Stimulated activated CD4-positive, alpha-beta T cell treated with anti-CD3 and anti-CD28 coated beads, Interleukin-2, amount 100 ng/mL, for 48 hours (primary cell): Measurements from ENCODE around the gene GPBP1.
"Not testable (repeated sequence)": the region's sequence is repeated elsewhere in the genome, so short reads cannot be mapped to it uniquely, and the experiment has no call there.

Experiments
- DNase-seq, 2 donors: peaks; one replicate each; pipeline ENCODE4 v3.0.0-alpha.2; 2020

The GPBP1 gene

DNA sequence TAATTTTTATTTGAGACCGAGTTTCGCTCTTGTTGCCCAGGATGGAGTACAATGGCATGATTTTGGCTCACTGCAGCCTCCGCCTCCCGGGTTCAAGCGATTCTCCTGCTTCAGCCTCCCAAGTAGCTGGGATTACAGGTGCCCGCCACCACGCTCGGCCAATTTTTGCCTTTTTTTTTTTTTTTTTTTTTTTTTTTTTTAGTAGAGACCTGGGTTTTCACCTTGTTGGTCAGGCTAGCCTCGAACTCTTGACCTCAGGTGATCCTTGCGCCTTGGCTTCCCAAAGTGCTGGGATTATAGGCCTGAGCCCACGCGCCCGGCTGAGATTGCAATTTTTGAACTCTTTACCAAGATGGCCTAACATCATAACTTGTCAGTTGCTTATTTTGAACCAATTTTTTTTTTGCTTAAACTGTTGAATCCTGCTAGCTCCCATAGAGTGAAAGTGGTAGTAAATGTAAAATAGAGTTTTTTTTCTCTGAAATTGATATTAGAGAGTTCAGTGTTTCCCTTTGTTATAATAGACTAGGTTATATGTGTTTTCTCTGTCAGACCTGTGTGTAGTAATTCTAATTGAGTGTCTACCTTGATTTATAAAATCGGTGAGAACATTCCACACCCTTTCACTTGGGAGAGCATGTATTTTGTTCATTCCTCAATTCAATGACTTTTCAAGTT is 3.8 kb downstream of the GPBP1 start:
- no peak for DNase-seq

DNA sequence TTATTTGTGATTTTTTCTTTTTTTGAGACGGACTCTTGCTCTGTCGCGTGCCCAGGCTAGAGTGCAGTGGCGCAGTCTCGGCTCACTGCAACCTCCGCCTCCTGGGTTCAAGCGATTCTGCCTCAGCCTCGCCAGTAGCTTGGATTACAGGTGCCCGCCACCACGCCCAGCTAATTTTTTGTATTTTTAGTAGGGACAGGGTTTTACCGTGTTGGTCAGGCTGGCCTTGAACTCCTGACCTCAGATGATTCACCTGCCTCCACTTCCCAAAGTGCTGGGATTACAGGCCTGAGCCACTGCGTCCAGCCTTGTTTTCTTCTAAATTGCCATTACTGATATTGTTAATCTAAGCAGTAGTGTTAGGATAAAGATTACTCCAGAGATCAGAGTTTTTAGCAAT is 4.4 kb downstream of the GPBP1 start:
- DNase-seq, result not testable (repeated sequence)

DNA sequence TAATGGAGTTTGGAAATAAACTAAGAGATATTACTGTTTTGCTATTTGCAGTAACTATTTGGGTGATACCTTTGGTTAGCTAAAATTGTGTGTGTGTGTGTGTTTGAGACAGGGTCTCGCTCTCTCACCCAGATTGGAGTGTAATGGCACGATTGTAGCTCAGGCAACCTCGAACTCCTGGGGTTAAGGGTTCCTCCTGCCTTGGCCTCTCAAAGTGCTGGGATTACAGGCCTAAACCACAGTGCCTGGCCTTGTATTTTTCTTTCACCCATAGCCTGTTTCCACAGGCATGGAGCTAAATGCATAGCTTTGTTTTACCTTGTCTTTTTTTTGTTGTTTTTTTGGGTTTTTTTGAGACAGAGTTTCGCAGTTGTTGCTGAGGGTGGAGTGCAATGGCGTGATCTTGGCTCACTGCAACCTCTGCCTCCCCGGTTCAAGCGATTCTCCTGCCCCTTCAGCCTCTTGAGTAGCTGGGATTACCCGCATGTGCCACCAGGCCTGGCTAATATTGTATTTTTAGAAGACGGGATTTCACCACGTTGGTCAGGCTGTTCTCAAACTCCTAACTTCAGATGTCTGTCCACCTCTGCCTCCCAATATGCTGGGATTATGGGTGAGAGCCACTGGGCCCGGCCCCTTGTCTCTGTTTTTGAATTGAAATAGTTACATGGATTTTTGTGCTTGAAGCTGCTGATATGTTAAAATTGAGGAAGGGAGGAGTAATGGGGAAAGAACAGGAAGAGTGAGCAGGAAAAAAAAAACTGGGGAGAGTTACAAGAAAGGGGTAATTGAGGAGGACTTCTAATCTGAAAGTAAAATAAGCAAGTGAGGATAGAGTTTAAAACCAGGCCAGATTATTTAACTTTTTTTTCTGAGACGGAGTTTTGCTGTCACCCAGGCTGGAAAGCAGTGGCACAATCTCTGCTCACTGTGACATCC is 5.7 kb downstream of the GPBP1 start:
- no peak for DNase-seq

DNA sequence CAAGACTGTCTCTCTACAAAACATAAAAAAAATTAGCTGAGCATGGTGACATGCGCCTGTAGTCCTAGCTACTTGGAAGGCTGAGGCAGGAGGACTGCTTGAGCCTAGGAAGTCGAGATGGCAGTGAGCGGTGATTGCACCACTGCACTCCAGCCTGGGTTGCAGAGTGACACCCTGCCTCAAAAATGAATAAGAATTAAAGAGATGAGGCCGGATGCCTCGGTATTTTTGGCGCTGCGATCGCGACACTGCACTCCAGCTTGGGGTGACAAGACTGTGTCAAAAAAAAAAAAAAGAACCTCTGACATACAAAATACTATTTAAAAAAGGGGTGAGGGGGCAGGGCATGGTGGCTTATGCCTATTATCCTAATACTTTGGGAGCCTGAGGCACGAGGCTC is 7.3 kb downstream of the GPBP1 start:
- no peak for DNase-seq

DNA sequence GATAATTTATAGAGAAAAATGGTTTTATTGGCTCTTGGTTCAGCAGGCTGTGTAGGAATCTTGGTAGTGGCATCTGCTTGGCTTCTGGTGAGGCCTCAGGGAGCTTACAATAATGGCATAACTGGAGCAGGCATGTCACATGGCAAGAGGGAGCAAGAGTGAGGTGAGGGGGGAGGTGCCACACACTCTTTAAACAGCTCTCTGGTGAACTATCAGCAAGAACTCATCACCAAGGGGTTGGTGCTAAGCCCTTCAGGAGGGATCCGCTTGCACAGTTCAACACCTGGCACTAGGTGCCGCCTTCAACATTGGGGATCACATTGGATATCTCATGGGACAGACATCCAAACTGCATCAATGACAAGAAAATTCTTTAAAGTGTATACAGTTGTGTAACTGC is 10.5 kb downstream of the GPBP1 start:
- DNase-seq, result no peak

DNA sequence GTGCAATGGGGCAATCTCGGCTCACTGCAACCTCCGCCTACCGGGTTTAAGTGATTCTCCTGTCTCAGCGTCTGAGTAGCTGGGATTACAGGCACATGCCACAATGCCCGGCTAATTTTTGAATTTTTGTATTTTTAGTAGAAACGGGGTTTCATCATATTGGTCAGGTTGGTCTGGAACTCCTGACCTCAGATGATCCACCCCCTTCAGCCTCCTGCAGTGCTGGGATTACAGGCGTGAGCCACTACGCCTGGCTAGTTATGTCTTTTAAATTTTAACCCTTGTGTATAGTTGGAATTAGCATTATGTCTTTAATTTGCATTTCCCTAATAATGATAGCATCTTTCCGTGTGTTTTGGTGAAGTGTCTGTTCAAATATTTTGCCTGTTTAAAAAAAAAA is 11.5 kb downstream of the GPBP1 start:
- DNase-seq, result no peak

DNA sequence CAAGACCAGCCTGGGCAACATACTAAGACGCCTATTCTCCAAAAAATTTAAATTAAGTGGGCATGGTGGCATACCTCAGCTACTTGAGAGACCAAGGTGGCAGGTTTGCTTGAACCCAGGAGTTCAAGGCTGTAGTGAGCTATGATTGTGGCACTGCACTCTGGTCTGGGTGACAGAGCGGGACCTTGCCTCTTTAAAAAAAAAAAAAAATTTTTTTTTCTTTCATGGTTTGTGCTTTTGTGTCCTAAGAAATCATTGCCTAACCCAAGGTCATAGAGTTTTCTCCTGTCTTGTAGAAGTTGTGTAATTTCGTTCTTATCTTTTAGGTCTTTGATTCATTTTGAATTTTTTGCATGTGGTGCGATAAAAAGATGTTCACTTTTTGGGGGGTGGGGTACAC is 12.3 kb downstream of the GPBP1 start:
- DNase-seq, result no peak

DNA sequence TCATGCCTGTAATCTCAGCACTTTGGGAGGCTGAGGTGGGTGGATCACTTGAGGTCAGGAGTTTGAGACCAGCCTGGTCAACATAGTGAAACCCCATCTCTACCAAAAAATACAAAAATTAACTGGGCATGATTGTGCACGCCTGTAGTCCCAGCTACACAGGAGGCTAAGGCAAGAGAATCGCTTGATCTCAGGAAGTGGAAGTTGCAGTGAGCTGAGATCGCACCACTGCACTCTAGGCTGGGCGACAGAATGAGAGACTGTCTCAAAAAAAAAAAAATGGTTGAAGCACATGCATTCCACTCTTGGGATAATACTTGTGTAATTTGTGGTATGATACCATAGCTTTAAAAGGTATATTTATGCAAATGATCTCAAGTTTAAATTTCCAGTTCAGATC is 14.1 kb downstream of the GPBP1 start:
- not testable (repeated sequence) for DNase-seq

DNA sequence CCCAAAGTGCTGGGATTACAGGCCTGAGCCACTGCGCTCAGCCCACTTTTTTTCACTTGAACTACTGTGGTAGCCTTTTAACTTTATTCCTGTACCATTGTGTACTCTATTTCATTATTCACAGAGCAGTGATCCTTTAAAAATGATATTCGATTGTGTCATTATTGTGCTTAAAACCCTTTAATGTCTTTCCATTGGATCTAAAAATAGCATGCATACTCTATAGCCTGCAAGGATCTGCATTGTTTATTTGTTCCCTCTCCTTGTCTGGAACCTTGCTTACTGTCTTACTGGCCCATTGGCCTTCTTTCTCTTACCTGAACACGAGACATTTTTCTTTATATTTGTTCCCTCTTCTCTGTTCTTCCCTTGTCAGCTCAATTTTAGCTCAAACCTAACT is 15.7 kb downstream of the GPBP1 start:
- DNase-seq, result no peak

DNA sequence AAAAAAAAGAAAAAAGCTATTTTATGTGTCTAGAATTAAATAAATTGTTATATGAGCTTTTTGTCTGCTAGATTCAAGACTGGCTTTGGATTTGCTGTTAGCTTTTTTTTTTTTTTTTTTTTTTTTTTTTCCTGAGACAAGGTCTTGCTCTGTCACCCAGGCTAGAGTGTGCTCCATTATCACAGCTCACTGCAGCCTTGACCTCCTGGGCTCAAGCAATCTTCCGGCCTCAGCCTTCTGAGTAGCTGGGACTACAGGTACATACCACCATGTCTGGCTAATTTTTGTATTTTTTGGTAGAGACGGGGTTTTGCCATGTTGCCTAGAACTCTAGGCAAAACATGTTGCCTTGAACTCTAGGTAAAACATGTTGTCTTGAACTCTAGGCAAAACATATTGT is 16.7 kb downstream of the GPBP1 start:
- no peak for DNase-seq

DNA sequence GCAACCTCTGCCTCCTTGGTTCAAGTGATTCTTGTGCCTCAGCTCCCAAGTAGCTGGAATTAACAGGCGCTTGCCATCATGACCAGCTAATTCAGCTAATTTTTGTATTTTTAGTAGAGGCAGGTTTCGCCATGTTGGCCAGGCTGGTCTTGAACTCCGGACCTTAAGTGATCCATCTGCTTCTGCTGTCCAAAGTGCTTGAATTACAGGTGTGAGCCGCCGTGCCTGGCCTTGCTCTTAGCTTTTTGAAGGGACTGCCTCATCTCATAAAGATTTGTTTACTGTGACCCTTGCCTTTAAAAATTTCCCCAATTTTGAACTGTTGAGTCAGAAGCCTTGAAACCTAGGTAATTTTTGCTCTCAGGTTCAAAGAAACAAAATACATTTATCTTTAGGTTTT is 17.3 kb downstream of the GPBP1 start:
- DNase-seq, result no peak

DNA sequence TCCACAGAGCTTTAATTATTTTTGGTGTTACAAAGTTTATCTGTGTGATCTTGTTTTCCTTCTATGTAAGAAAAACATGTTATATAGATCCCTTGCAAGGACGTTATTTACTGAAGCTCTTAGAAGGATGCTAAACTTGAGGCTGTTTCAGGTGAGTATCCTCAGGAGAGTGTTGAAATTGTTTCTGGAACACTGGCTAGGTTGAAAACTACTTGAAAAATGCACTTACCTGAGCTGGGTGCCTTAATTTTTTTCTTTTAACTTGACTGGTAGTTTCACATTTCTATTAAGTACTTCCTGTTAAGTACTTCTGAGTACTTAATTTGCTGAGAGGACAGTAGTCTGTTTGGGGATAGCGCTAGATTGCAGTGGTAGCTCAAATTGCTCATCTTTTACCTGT is 18.1 kb downstream of the GPBP1 start:
- DNase-seq, result no peak

DNA sequence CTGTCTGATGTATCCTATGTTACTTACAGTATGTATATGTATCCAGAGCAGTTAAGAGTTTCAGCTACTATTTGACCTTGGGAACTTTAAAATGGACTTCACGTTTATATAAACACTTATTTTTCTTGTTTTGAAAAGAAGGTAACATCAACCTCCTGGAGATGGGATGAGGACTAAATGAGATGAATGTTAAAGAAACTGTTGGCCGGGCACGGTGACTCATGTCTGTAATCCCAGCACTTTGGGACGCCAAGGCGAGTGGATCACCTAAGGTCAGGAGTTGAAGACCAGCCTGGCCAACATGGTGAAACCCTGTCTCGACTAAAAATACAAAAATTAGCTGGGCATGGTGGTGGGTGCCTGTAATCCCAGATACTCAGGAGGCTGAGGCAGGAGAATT is 19.0 kb downstream of the GPBP1 start:
- DNase-seq, result not testable (repeated sequence)

DNA sequence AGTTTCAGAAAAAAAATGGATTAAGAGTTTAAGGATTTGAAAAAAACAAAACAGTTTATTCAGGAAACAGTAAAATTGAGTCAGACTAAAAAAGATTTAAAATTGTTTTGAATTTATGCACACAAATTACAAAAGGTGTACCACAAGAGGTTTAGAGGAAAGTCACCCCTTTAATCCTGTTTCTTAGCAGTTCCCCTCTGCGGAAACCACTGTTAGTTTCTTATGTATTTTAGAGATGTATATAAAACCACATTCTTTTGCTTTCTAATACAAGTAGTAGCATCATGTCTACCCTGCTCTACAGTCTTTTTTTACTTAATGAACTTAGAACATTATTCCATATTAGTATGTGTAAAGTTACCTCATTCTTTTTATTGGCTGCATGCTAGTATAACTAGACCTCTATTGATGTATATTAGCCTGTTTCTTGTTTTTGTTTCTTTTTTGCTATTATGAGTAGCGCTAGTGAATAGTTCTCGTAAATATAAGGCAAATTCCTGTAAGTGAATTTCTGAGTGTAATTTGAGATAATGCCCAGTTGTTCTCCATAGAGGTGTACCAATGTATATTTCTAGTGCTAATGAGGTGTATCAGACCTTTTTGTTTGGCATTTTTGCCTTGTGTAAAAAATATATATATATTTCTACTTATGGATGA is 20.0 kb downstream of the GPBP1 start:
- no peak for DNase-seq

DNA sequence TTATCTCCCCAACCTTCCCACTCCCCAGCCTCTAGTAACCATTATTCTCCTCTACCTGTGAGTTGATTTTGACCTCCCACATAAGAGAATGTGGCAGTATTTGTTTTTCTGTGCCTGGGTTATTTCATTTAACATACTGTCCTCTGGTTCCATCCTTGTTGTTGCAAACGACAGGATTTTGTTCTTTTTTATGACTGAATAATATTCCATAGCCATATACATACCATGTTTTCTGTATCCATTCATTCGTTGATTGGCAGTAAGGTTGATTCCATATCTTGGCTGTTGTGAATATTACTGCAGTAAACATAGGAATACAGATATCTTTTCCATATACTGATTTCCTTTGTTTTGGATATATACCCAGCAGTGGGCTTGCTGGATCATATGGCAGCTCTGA is 20.8 kb downstream of the GPBP1 start:
- no peak for DNase-seq

DNA sequence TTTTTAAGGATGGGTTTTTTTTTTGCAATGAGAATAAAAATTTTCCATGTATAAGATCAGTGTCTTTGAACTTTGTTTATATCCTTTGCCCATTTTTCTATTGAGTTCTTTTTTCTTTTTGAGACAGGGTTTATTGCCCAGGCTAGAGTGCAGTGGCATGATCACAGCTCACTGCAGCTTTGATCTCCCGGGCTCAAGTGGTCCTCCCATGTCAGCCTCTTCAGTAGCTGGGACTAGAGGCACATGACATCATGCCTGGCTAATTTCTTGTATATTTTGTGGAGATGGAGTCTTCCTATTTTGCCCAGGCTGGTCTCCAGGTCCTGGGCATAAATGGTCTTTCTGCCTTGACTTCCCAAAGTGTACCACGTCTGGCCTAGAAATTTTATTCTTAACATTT is 21.2 kb downstream of the GPBP1 start:
- DNase-seq, result no peak

DNA sequence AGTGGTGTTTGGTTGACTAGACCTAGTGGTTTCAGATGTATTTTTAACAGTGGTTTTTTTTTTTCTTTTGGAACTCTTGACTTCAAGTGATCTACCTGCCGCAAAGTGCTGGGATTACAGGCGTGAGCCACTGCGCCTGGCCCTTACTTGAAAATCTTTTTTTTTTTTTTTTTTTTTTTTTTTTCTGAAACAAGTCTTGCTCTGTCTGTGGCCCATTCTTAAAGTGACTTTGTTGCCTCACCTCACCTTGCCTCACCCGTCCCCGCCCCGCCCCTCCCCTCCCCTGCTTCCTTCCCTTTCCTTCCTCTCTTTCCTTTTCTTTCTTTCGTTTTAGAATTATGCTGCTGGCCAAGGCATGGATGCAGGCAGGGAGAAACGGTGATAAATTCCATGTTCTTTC is 26.0 kb downstream of the GPBP1 start:
- no peak for DNase-seq

DNA sequence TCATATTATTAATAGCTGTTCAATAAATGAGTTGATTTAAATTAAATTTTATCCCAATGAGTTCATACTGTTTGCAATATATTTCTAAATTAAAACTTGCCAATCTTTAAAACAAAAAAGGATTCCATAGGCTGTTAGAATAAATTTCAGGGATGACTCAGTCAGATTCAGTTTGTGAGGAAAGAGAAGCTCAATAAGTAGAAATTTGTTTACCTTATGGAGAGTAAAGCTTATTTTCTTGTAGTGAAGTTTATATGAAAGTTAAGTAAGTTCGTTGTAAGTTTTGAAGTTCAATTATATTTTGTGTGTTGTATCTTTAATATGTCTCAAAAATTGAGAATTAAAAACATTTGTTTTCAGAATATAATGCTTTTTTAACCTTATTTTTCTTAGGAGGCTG is 29.0 kb downstream of the GPBP1 start:
- no peak for DNase-seq

DNA sequence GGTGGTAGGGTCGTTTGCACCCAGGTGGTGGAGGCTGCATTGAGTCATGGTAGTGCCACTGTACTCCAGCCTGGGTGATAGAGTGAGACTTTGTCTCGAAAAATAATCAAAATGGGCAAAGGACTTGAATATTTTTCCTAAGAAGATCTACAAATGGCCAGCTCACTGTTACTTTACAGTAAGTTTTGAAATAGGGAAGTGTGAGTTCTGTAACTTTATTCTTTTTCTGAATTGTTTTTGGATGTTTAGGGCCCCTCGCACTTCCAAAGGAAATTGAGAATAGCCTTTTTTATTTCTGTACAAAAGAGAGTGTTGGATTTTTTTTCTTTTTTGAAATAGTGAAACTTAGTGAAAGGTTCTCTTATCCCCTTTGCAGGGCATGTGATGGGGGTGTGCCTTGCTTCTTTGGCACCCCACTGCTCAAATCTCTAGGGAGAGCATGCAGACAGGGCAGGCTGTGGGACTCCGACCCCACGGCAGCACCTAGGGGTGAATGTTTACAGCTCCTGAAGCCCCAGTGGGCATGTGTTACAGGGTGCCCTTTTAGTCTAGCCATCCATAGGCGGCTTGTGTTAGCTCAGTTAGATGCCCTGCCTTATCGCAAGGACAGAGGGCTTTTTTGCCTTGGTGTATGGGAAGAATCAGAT is 33.3 kb downstream of the GPBP1 start:
- DNase-seq, result no peak

DNA sequence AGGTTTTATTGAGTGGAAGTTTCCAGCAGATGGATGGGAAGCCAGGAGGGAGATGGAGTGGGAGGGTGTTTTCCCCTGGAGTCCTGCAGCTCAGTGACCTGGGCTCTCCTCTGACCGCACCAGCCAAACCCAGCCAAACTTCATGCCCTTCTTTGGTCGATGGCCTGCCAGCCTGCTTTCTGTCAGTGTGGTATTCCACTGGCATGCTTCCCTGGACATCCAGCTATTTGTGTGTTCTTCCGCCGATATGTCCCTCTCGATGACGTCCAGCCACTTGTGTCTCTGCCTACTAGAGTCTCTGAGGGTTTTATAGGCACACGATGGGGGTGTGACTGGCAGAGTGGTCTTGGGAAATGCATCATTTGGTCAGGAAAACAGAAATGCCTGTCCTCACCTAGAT is 33.8 kb downstream of the GPBP1 start:
- DNase-seq, result no peak

DNA sequence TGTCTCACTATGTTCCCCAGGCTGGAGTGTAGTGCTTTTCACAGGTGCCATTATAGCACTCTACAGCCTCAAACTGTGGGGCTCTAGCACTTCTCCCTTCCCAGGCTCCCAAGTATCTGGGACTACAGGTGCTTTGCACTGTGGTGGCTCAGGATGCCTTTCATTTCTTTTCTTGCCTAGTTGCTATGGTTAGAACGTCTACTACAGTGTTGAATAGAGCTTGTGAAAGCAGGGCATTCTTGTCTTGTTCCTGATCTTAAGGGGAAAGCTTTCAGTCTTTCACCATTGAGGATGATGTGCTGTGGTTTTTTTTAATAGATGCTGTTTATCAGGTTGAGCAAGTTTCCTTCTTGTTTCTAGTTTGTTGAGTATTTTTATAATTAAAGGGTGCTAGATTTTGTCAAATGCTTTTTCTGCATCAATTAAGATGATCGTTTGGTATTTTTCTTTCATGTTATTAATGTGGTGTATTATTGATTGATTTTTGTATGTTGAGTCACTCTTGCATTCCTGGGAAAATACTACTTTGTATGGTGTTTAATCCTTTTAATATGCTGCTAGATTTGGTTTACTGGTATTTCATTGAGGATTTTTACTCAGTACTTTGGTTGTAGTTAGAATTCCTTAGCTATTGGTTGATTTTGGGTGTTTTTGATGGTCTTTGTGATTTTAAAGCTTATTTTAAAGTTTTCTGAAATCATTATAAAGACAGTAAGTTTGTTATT is 35.6 kb downstream of the GPBP1 start:
- DNase-seq, result no peak

DNA sequence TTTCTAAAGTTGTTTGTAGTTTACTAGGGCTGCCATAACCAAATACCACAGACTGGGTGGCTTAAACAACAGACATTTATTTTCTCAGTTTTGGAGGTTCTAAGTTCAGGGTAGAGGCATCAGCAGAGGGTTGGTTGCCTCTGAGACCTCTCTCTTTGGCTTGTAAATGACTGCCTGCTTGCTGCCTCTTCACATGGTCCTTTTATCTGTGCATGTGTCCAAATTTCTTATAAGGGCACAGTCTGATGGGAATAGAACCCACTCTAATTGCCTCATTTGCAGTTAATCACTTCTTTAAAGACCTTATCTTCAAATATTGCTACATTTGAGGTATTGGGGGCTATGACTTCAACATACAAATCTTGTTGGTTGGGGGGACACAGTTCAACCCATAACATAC is 36.8 kb downstream of the GPBP1 start:
- DNase-seq, result no peak

DNA sequence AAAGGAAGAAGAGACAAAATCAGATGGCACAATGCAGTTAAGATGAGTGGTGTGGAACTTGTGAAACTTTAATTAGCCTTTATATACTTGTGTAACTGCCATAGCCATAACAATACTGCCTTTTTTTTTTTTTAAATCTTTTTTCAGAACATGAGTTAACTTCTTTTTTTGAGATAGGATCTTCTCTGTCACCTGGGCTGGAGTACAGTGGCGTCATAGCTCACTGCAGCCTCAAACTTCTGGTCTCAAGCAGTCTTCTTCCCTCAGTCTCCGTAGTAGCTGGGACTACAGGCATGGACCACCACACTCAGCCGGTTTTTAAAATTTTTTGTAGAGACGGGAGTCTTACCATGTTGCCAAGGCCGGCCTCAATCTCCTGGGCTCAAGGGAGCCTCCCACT is 37.2 kb downstream of the GPBP1 start:
- no peak for DNase-seq
